GM18507 (cell line): ENCODE data around the gene DCAF15.
"Not testable (repeated sequence)": the region's sequence is repeated elsewhere in the genome, so short reads cannot be mapped to it uniquely, and the experiment has no call there.

Experiments
- DNase-seq: peaks from one replicate; pipeline ENCODE4 v3.0.0; 2011; ENCODE audit warnings: low read depth; ENCODE audit not compliant: insufficient read length; ENCODE audit errors: extremely low spot score
- FAIRE-seq: peaks from 2 replicates; lab custom pipeline; 2011; peaks lifted over from hg19 to GRCh38; lab: Jason Lieb, UNC

DCAF15 gene, protein sequence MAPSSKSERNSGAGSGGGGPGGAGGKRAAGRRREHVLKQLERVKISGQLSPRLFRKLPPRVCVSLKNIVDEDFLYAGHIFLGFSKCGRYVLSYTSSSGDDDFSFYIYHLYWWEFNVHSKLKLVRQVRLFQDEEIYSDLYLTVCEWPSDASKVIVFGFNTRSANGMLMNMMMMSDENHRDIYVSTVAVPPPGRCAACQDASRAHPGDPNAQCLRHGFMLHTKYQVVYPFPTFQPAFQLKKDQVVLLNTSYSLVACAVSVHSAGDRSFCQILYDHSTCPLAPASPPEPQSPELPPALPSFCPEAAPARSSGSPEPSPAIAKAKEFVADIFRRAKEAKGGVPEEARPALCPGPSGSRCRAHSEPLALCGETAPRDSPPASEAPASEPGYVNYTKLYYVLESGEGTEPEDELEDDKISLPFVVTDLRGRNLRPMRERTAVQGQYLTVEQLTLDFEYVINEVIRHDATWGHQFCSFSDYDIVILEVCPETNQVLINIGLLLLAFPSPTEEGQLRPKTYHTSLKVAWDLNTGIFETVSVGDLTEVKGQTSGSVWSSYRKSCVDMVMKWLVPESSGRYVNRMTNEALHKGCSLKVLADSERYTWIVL

DNA sequence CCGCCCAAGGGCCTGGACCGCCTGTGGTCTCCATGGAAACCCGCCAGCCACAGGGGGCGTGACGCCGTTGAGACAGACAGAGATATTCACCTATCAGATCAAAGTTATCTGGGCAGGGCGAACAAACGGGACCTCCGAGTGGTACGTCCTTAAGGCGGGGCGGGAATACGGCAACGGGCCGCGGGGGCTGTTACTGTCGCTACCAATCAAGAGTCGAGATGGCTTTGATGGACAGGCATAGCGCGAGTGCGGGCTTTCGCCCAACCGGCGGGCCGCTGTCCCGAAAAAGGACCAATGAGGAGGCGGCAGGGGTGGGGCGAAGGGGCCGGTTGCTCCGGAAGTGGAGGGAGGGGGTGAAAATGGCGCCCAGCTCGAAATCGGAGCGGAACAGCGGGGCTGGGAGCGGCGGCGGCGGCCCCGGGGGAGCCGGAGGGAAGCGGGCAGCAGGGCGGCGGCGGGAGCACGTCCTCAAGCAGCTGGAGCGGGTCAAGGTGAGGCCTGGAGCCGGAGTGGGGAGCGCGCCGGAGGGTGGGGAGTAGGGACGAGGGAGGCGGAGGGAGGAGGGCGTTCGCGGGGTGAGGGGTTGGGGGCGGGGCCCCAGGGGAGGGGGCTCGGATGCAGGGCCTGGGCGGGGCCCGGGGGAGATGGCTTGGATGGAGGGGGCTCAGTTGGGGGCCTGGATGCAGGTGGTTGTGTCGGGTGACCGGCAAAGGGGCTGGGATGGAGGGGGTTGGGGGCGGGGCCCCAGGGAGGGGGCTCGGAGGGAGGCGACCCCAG, at the start of gene DCAF15:
Gene DCAF15, plus strand, starts transcription at position 356 of the 777 bp plus-strand sequence. Its CDS starts 4 bp downstream, at position 360.
- DNase-seq = peak; percentile 100
- FAIRE-seq = peak; percentile 100

DNA sequence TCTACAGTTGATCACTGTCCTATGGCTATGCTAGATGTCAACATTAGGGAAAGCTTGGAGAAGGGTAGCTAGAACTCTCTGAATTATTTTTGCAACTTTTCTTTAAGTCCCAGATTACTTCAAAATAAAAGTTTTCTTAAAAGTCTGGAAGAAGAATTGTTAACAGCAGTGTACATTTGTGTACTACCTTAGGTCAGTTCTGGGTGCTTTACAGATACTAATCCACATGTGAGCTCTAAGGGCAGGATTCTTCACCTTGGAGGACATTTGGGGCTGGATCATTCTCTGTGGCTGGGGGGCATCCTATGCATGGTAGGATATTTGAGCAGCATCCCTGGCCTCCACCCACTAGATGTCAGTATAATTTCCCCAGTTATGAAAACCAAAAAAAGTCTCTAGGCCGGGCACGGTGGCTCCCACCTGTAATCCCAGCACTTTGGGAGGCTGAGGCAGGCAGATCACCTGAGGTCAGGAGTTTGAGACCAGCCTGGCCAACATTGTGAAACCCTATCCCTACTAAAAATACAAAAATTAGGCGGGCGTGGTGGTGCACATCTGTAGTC, 49.2 kb upstream of the DCAF15 start:
- no peak for DNase-seq
- FAIRE-seq = no peak

DNA sequence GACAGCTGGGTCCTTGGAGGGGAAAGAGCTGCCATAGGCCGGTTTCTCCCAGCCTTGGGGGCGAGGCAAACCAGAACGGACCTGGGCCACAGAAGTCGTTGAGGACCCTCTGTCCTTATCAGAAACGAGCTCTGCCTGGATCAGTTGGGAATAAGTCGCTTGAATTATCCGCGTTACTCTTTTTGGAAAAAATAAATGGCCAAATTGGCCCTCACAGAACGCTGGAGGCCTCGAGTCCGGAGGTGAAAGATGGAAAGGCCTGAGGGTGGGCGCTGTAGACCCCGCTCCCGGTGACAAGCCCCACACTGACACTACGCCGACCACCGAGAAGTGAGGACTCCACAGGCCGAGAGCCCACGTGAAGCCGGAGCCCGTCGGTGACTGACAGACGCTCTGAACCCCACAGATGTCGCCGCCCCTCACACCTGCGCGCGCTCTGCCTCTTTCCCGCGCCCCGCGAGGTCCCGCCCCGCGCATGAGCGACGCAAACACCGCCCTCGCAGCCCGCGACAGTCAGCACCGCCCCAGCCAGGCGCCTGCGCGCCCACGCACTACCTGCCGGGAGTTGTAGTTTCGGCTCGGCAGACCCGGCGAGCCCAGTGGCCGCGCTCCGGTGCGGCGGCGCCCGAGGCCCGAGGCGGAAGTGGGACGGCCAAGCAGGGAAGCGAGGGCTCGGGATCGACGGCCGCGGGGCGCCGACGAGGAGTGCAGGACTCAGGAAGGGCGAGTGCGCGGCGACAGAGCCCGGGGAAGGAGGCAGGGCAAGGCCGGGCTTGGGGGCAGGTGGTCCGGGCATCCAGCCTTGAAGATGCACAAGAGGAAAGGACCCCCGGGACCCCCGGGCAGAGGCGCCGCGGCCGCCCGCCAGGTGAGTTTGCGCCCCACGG, 46.4 kb upstream of the DCAF15 start, which contains the start of the genes BRME1 and CC2D1A:
Gene BRME1, minus strand, starts transcription at position 484 of the 887 bp plus-strand sequence. CDS start 1,225 bp downstream, outside the sequence.
Gene CC2D1A, plus strand, starts transcription at position 568 of the 887 bp plus-strand sequence. Its CDS starts 241 bp downstream, at position 809.
- FAIRE-seq (peak; percentile 90), DNase-seq (peak; percentile 100)

DNA sequence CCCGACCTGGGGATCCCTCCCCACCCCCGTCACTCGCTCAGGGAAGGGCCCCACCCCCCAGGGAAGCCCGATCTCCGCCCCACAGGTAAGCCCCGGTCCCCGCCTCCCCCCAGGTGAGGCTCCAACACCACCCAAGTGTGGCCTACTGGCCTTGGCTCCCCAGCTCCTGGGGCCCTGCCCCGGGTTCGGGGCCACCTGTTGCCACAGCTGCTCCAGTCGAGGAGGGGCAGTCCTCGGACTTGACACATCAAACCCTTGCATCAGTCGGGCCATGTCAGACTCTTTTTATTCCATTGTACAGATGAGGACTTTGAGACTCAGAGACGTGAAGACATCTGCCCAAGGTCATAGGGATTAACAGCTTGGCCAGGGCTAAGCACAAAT, 45.8 kb upstream of the DCAF15 start:
- FAIRE-seq = no peak
- no peak for DNase-seq

DNA sequence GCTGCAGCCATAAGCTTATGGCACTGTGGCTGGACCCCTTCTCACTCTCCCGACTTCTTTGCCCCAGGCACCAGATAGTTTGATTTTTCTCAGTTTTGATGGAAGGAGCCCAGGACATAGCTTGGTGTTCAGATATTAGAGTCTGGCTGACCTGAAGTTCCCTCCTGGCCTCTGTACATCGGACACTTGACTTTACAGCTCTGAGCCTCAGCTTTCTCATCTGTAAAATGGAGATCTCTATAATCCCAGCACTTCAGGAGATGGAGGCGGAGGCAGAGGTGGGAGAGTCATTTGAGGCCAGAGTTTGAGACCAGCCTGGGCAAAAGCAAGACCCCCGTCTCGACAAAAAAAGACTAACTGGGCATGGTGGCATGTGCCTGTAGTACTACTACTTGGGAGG, 45.4 kb upstream of the DCAF15 start:
- no peak for FAIRE-seq
- DNase-seq = no peak

DNA sequence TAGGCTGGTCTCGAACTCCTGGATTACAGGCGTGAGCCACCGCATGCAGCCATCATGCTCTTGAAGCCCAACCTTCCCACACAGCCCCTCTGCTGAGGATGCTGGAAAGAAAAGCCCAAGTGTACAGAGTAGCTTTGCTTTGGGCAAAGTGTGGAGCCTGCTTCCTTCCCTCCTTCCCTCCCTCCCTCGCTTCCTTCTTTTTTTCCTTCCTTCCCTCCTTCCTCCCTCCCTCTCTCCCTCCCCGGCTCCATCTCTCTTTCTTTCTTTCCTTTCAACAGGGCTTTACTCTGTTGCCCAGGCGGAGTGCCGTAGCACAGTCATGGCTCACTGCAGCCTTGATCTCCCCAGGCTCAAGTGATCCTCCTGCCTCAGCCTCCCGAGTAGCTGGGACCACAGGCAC, 43.6 kb upstream of the DCAF15 start:
- DNase-seq = no peak
- FAIRE-seq = no peak

DNA sequence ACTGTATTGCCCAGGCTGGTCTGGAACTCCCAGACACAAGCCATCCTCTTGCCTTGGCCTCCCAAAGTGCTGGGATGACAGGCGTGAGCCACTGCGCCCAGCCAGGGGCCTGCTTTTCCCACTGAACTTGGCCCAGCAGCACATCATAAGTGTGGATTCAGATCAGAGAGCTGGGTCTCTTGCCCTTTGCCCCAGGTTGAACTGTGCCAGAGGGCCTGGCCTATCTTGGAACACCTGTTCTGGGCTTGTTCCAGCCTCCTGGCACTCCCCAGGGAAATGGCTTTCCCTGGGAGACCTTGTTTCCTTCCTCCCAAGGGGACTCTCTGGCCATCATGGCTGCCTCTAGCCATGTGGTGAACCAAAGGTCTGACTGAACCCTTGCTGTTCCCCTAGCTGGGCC, 42.9 kb upstream of the DCAF15 start:
- DNase-seq (no peak), FAIRE-seq (no peak)

DNA sequence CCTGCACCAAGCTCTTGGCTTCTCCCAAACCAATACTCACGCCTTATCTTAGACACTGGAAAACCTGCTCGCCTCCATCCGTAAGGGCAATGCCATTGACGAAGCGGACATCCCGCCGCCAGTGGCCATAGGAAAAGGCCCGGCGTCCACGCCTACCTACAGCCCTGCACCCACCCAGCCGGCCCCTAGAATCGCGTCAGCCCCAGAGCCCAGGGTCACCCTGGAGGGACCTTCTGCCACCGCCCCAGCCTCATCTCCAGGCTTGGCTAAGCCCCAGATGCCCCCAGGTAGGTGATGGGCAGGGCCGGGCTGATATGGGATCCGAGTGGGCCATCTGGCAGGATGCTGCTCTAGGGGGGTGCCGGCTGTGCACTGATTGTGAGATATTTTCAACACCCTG, 39.0 kb upstream of the DCAF15 start:
- FAIRE-seq (no peak), DNase-seq (no peak)

DNA sequence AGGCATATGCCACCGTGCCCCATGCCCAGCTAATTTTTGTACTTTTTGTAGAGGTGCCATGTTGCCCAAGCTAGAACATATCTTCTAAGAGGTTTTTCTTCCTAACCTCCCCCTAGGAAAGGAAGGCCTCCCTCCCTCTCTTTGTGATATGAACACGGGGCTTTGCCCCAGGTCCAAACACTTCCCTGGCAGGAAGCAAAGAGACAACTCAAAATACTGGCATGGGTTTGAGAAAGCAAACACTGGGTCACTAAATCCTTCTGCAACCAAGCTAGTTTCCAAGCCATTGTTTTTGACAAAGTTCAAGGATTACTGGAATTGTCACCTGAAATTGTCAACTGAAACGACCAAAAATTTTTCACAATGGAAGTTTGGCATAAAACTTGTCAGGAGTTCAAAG, 37.5 kb upstream of the DCAF15 start:
- DNase-seq (no peak), FAIRE-seq (no peak)

DNA sequence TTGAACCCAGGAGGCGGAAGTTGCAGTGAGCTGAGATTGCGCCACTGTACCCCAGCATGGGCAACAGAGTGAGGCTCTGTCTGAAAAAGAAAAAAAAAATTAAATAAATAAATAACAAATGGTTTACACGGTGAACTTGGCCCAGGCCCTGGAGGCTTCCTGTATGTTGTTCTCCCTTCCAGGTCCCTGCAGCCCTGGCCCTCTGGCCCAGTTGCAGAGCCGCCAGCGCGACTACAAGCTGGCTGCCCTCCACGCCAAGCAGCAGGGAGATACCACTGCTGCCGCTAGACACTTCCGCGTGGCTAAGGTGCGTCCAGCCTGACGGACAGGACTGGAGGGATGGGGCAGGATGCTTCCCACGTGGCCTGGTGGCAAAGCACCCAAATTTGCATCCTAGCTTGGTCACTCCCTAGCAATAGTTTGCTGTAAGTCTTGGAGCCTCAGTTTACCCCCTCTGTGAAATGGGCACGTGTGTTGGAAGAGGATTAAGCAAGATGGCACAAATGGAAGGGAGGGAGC, 34.4 kb upstream of the DCAF15 start:
- FAIRE-seq (no peak), DNase-seq (no peak)

DNA sequence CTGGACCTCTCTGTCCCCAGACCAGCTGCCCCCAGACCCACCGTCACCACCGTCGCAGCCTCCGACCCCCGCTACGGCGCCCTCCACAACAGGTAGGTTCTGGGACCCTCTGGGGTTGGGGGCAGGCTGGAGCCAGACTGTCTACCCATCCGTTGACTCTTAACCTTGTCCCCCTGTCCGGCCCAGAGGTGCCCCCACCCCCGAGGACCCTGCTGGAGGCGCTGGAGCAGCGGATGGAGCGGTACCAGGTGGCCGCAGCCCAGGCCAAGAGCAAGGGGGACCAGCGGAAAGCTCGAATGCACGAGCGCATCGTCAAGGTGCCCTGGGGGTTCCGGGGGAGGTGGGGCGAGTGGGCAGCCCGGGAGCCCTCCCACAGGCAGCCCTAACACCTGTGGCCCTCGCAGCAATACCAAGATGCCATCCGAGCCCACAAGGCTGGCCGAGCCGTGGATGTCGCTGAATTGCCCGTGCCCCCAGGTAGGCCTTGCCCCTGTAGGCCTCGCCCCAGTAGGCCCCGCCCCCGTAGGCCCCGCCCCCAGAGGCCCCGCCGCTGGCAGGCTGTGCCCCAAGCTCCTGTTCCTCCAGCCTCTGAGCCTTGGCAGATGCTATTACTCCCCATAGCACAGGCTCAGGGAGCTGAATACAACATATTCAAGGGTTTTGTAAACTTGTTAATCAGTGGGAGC, 33.4 kb upstream of the DCAF15 start:
- no peak for FAIRE-seq

DNA sequence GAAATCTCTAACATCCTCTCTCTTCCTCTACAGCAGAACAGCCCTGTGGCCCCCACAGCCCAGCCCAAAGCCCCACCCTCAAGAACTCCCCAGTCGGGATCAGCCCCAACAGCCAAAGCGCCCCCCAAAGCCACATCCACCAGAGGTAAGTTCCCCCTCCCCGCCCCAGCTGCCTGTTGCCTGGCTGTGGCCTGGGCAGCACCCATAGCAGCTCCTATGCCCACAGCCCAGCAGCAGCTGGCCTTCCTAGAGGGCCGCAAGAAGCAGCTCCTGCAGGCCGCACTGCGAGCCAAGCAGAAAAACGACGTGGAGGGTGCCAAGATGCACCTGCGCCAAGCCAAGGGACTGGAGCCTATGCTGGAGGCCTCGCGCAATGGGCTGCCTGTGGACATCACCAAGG, 31.8 kb upstream of the DCAF15 start:
- FAIRE-seq = no peak

More for the DNA sequence above, 33.4 kb upstream of the DCAF15 start:
- DNase-seq = no peak

DNA sequence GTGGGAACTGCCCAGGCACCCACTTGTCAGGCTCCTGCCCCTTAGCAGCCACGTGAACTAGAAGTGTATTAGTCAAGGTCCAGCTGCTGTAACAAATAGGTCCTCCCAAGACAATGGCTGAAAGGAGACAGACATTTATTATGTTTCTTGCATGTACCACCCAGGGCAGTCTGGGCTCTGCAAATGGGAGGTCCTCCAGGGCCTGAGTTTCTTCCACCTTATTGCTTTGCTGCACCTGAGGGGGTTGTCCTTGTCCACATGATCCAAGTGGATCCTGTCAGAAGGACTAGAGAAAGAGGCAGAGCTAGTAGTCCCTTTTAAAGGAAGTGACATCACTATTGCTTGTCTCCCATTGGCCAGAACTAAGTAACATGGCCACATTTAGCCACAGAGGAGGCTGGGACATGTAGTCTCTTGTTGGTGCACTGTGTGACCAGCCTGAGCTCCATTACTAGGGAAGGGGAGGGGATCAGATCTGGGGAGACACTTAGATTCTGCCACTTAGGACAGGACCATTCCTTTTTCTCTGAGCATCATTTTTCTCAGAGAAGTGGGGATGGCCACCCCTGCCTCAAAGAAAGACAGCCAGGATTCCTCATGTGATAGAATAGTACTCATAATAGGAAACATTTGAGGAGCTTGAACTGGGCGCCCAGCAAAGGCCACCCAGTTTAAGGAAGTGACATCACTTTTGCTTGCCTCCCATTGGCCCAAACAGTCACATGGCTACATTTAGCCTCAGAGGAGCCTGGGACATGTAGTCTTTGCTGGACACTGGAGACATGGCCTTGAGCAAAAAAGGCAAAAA, 31.2 kb upstream of the DCAF15 start:
- no peak for DNase-seq

More for the DNA sequence above, 31.8 kb upstream of the DCAF15 start:
- no peak for DNase-seq

DNA sequence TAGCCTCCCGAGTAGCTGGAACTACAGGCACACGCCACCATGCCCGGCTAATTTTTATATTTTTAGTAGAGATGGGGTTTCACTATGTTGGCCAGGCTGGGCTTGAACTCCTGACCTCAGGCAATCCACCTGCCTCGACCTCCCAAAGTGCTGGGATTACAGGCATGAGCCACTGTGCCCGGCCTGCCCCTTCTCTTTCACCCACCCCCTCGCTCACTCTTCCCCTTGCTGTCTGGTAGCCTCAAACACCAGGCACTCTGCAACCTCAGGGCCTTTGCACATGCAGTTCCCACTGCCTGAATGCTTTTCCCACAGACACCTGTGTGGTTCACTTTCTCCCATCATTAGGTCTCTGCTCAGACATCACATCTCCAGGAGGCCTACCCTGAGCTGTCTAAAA, 30.2 kb upstream of the DCAF15 start:
- not testable (repeated sequence) for FAIRE-seq, DNase-seq

More for the DNA sequence above, 31.2 kb upstream of the DCAF15 start:
- peak; percentile 73 for FAIRE-seq

DNA sequence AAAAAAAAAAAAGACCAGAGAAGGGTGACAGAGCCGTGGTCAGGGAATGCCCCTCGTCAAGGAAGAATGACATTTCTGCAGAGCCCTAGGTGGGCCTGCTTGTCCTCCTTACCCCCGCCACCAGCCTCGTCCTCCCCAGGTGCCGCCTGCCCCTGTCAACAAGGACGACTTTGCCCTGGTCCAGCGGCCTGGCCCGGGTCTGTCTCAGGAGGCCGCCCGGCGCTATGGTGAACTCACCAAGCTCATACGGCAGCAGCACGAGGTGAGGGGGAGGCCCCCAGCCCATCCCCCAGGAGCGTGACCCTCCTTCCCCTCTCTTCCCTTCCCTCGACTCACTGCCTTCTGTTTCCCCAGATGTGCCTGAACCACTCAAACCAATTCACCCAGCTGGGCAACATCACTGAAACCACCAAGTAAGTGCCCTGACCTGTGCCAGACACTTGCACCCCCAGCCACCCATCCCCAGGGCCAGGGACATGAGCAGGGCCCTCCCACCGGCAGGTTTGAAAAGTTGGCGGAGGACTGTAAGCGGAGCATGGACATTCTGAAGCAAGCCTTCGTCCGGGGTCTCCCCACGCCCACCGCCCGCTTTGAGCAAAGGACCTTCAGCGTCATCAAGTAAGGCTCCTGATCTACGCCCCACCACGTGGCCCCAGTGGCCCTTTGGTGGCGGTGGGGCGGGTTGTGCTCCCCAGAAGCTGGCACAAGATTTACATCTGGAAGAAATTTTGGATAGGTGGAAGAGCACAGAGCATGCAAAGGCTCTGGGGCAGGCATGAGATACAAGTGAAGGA, 28.9 kb upstream of the DCAF15 start:
- DNase-seq = no peak
- FAIRE-seq = no peak

DNA sequence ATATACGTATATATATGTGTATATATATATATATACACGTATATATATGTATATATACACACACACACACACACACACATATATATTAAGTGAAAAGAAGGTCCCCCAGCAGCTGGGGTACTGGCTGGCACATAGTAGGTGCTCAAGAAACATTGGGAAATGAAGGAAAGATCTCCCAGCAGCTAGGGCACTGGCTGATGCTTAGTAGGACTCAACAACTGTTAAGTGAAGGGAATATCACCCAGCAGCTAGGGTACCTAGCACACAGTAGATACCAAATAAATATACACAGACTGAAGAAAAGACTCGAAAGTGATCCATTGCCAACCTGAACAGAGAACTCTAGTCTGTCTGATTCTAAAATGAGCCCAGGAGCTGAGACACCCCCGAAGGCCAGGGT, 26.3 kb upstream of the DCAF15 start:
- FAIRE-seq (no peak), DNase-seq (no peak)

DNA sequence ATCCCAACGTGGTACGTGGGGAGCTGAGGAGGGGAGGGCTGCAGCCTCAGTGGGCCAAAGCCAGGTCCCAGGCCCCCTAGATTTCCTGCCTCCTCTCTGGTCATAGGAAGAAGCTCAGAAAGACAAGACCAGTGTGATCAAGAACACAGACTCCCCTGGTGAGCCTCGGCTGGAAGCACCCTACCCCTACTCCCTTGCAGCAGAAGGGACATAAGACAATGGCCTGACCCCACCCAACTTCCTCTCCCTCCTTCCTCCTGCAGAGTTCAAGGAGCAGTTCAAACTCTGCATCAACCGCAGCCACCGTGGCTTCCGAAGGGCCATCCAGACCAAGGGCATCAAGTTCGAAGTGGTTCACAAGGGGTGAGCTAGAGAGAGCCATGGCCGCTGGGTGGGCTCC, 25.6 kb upstream of the DCAF15 start:
- FAIRE-seq (no peak), DNase-seq (no peak)
